A549 (cell line): ENCODE measurements around the gene KRT79.

Experiments
- CTCF ChIP-seq: fragments of >200 bp; sonication (Bioruptor Twin); formaldehyde crosslinking; IDR thresholded peaks from 3 replicates; pipeline ENCODE4 v1.5.1; 2016
- EHMT2 ChIP-seq: fragments of 200-600 bp; sonication (generic); IDR thresholded peaks from 2 replicates; pipeline ENCODE4 v1.6.1; 2016; ENCODE audit warnings: antibody characterized with exemption, low read depth, mild to moderate bottlenecking, moderate library complexity
- FOXS1 ChIP-seq: fragments of 250-450 bp; sonication (Bioruptor Pico); IDR thresholded peaks from 2 replicates; pipeline ENCODE4 v1.5.0; 2020; ENCODE audit warnings: mild to moderate bottlenecking, moderate library complexity
- HMGXB4 ChIP-seq: fragments of 250-450 bp; sonication (Bioruptor Pico); IDR thresholded peaks from 2 replicates; pipeline ENCODE4 v1.5.0; 2021; ENCODE audit warnings: mild to moderate bottlenecking, moderate library complexity, borderline replicate concordance
- JUN ChIP-seq, 2 experiments: fragments of >200 bp; sonication (Bioruptor Twin); formaldehyde crosslinking; IDR thresholded peaks; 2 replicates in 1 of 2; 3 replicates in 1 of 2; pipeline ENCODE4 v1.6.1; 2016 to 2017
- PHF8 ChIP-seq: fragments of 200-600 bp; sonication (generic); IDR thresholded peaks from 2 replicates; pipeline ENCODE4 v1.6.1; 2016; ENCODE audit warnings: low read depth, mild to moderate bottlenecking, antibody characterized with exemption, moderate library complexity, borderline replicate concordance
- POLR2A ChIP-seq: IDR thresholded peaks from 2 replicates; pipeline ENCODE4 v1.6.1; 2012; ENCODE audit warnings: mild to moderate bottlenecking, low read length
- RAD21 ChIP-seq, 2 experiments: fragments of >200 bp in 1 of 2; sonication (Bioruptor Twin) in 1 of 2; formaldehyde crosslinking in 1 of 2; IDR thresholded peaks in 1 of 2; conservative IDR thresholded peaks in 1 of 2; 2 replicates in 1 of 2; 3 replicates in 1 of 2; pipeline ENCODE4 v1.6.1; 2012 to 2018; ENCODE audit warnings: inconsistent platforms in 1 of 2
- RFX5 ChIP-seq: fragments of 450-650 bp; IDR thresholded peaks from 2 replicates; pipeline ENCODE4 v1.7.1; 2014; ENCODE audit warnings: antibody characterized with exemption, mild to moderate bottlenecking, moderate library complexity
- SMC3 ChIP-seq: fragments of >200 bp; sonication (Bioruptor Twin); formaldehyde crosslinking; IDR thresholded peaks from 3 replicates; pipeline ENCODE4 v1.6.1; 2018; ENCODE audit warnings: inconsistent platforms
- USF2 ChIP-seq: fragments of 450-650 bp; IDR thresholded peaks from 2 replicates; pipeline ENCODE4 v1.6.1; 2014; ENCODE audit warnings: antibody characterized with exemption

GRCh38 chr12:52815161-52815560 is 18.9 kb downstream of the KRT79 start:
- TF ChIP-seq POLR2A = no peak
- TF ChIP-seq JUN (IDR thresholded peaks at IDR 0.05) = no peak
- TF ChIP-seq CTCF = no peak
- TF ChIP-seq FOXS1 (CRISPR knock-in tag) = no peak
- TF ChIP-seq USF2 = no peak
- no peak for TF ChIP-seq PHF8
- no peak for TF ChIP-seq RAD21 (conservative IDR thresholded peaks at IDR 0.05 in 1 of 2, IDR thresholded peaks at IDR 0.05 in 1 of 2)
- no peak for TF ChIP-seq HMGXB4 (CRISPR knock-in tag)
- no peak for TF ChIP-seq EHMT2
- TF ChIP-seq SMC3 = no peak
- no peak for TF ChIP-seq RFX5
